ENCODE results near the gene MYO18B.

Gene MYO18B

GRCh38 chr22:25764270-25765015, 22.5 kb downstream of the MYO18B start:
- no peak overlapping the region for H3K4me3 ChIP-seq (ENCODE audit: low read length)
- no peak for TF ChIP-seq ZNF274 (IDR thresholded peaks at IDR 0.05; ENCODE audit: low read depth, low read length)

DNA sequence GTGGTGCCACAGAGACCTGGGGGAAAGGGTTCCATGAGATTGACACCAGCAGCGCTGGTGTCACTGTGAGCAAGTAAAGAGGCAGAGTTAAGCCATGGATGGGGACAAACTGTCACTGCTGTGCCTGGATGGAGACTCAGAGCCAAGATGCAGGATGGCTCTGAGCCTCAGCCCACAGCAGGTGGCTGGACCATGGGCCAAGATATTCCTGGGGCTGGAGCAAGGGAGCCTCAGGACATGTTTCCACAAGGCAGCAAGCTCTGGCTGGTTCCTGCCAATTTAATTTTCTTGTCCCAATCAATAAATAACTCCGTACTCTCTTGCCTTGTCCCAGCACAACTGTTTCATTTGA, 23.0 kb downstream of the MYO18B start:
- TF ChIP-seq ZNF274 (IDR thresholded peaks at IDR 0.05; ENCODE audit: low read depth, low read length): no peak
- no peak overlapping the region for H3K4me3 ChIP-seq (ENCODE audit: low read length)

- TF ChIP-seq ZNF274 (IDR thresholded peaks at IDR 0.05; ENCODE audit: low read depth, low read length): no peak
- H3K4me3 ChIP-seq (ENCODE audit: low read length): no peak overlapping the region
Observed at GRCh38 chr22:25765801-25766200, 23.8 kb downstream of the MYO18B start.

DNA sequence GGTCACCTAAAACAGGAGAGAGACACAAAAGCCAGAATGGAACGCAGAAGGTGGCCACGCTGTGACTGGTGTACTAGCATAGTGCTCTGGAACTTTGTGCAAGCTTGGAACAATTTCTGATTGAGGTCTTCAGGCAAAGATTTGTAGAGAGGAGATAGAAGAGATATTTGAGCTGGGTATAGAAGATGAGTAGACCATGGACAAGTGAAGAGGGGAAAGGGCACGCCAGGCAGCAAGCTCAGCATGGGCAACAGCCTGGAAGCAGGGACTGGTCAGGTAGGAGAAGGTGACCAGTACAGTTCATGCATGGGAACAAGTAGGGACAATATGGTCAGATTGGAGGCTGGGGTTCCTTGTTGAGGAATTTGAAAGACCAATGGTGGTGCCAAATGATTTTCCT, 24.4 kb downstream of the MYO18B start:
- no peak for TF ChIP-seq ZNF274 (IDR thresholded peaks at IDR 0.05; ENCODE audit: low read depth, low read length)
- H3K4me3 ChIP-seq (ENCODE audit: low read length): no peak overlapping the region

DNA sequence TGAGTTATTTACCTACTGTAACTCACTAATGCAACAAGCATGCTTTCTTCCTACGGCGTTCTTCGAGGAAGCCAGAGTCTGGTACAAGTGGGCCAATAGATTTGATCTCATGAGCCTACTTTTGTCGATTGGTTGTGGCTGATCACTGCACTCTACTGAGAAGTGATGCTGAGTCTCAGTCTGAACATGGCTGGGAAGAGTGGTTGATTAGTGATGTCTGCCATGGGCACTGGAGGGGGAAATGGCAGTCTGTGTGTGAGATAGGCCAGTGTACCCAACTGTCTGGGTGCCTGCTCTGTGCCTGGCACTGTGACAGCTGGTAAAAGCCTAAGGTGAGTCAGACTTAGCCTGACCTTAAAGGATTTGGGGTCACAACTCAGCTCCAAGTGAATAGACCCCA, 28.3 kb downstream of the MYO18B start:
- H3K4me3 ChIP-seq (ENCODE audit: low read length): no peak overlapping the region
- no peak for TF ChIP-seq ZNF274 (IDR thresholded peaks at IDR 0.05; ENCODE audit: low read depth, low read length)

GRCh38 chr22:25772288-25772687, 30.3 kb downstream of the MYO18B start:
- no peak for TF ChIP-seq ZNF274 (IDR thresholded peaks at IDR 0.05; ENCODE audit: low read depth, low read length)

GRCh38 chr22:25774575-25775026, 32.6 kb downstream of the MYO18B start:
- no peak overlapping the region for H3K4me3 ChIP-seq (ENCODE audit: low read length)
- no peak for TF ChIP-seq ZNF274 (IDR thresholded peaks at IDR 0.05; ENCODE audit: low read depth, low read length)

More at GRCh38 chr22:25772288-25772687, 30.3 kb downstream of the MYO18B start:
- no peak overlapping the region for H3K4me3 ChIP-seq (ENCODE audit: low read length)

- no peak for TF ChIP-seq ZNF274 (IDR thresholded peaks at IDR 0.05; ENCODE audit: low read depth, low read length)
- H3K4me3 ChIP-seq (ENCODE audit: low read length): no peak overlapping the region
Observed at GRCh38 chr22:25775531-25775930, 33.5 kb downstream of the MYO18B start.

DNA sequence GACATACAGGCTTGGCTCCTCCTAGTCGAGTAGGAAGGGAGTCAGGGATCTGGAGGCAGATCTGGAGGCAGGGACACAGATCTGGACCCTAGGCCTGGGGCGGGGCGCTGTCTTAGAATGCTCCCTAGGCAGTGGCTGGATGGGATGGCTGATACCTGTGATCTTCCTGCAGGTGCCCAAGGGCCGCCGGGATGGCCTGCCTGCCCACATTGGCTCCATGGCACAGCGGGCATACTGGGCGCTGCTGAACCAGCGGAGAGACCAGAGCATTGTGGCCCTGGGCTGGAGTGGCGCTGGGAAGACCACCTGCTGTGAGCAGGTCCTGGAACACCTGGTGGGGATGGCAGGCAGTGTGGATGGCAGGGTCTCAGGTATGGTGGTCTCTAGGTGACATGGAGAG, 35.4 kb downstream of the MYO18B start:
- TF ChIP-seq ZNF274 (IDR thresholded peaks at IDR 0.05; ENCODE audit: low read depth, low read length): no peak
- no peak overlapping the region for H3K4me3 ChIP-seq (ENCODE audit: low read length)

DNA sequence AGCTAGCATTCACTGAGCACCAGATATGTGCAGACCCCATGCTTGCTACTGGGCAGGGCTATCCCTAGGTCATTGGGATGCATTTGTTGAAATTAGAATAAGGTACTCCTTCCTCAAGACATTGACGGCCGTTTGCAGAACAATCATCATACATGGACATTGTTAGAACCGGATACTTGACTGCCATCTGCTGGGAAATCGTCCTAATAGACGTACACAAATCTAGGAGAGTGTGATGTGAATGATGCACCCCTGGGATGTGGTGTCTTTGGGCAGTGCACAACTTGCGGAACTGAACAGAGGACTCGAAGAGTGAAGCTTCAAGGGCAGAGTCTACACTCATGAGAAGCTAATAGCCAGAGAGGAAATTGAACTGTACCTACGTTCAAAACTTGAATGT, 35.9 kb downstream of the MYO18B start:
- H3K4me3 ChIP-seq (ENCODE audit: low read length): no peak overlapping the region
- no peak for TF ChIP-seq ZNF274 (IDR thresholded peaks at IDR 0.05; ENCODE audit: low read depth, low read length)

DNA sequence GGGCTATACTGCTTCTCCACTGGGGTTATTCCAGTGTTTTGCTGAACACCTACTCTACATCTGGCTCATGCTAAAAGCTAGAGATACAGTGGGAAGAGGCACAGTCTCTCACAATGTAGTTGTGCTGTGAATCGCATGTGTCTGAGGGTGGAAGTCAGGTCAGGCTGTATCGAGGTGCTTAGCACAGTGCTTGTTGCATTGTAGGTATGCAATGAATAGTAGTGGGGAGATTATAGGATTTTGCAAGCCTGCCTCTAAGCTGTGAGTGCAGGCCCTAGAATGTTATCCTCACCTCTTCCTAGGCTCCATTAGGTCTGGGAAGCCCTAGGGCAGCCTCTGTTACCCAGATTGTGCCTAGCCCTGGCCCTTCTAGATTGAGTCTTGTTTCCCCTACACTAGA, 37.4 kb downstream of the MYO18B start:
- H3K4me3 ChIP-seq (ENCODE audit: low read length): no peak overlapping the region
- TF ChIP-seq ZNF274 (IDR thresholded peaks at IDR 0.05; ENCODE audit: low read depth, low read length): no peak

DNA sequence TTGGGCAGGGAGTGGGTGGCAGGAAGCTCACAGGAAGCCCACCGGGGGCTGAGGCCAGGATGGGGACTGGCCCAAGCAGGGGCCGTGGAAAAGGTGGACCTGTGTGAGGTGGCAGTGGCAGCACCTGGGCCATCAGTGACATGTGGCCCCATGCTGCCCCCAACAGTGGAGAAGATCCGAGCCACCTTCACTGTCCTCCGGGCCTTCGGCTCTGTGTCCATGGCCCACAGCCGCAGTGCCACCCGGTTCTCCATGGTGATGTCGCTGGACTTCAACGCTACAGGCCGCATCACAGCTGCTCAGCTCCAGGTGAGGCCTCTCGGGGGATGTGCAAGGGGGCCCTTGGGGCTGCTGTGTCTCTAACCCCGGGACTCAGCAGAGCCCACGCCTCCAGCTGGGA, 37.9 kb downstream of the MYO18B start:
- no peak for TF ChIP-seq ZNF274 (IDR thresholded peaks at IDR 0.05; ENCODE audit: low read depth, low read length)
- H3K4me3 ChIP-seq (ENCODE audit: low read length): no peak overlapping the region

- no peak for TF ChIP-seq ZNF274 (IDR thresholded peaks at IDR 0.05; ENCODE audit: low read depth, low read length)
- no peak overlapping the region for H3K4me3 ChIP-seq (ENCODE audit: low read length)
Observed at GRCh38 chr22:25780673-25781072, 38.7 kb downstream of the MYO18B start.

- no peak for TF ChIP-seq ZNF274 (IDR thresholded peaks at IDR 0.05; ENCODE audit: low read depth, low read length)
- H3K4me3 ChIP-seq (ENCODE audit: low read length): no peak overlapping the region
Observed at GRCh38 chr22:25781801-25782200, 39.8 kb downstream of the MYO18B start.

DNA sequence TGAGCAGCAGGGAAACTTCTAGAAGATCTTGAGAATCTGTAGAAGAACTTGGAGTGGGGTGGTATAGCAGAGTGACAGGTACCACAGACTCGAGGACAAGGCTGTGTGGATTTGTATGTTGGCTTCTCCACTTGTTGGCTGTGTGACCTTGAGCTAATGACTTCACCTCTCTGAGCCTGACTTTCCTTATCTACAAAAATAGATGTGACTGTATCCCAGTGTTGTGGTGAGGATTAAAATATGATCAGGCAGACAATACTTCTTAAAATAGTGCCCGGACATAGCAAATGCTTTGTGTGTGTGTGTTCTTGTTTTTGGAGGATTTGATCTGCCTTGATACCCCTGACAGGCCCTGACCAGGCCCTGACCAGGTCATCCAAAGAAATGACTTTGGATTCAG, 40.8 kb downstream of the MYO18B start:
- no peak for TF ChIP-seq ZNF274 (IDR thresholded peaks at IDR 0.05; ENCODE audit: low read depth, low read length)
- no peak overlapping the region for H3K4me3 ChIP-seq (ENCODE audit: low read length)

GRCh38 chr22:25783856-25784255, 41.9 kb downstream of the MYO18B start:
- no peak overlapping the region for H3K4me3 ChIP-seq (ENCODE audit: low read length)
- no peak for TF ChIP-seq ZNF274 (IDR thresholded peaks at IDR 0.05; ENCODE audit: low read depth, low read length)
